Measurements from ENCODE around the gene LAMA5. TPM values are rescaled to one million over a fixed set of nuclear protein-coding genes. Genes with fewer than 3 reads are reported as not detected.

LAMA5 gene
- polyA plus RNA-seq, 1 of the 3 experiments (the other 2 are of a cell fraction): 27.2 TPM

DNA sequence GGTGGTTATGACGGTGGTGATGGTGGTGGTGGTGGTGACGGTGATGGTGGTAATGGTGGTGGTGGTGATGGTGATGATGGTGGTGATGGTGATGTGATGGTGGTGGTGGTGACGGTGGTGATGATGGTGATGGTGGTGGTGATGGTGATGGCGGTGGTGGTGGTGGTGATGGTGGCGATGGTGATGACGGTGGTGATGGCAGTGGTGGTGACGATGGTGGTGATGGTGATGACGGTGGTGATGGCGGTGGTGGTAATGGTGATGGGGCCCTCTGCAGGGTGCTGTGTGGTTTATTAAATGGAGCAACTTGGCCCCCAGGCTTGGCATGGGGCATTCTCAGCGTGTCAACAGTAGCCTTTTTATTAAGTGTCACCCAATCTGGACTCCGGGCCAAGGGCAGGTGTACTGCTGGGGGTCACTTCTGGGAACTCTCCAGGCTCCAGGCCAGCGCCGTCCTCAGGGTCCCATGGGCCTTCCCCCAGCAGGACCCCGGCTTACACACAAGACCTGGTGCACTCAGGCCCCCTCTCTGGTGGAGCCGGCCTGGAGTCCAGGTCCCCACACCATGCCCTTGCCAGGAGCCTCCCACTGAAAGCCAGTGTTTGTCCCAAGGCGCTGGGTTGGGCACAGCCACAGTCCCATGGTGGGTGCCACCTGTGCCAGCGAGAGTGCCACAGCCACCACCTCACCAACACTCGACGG lies 31.2 kb upstream of the LAMA5 start:
- H3K9me2 ChIP-seq: no peaks in the 10 kb centered on the region
- CTCF ChIA-PET: interaction anchor here (1.1 to 1.8 kb wide), 2 partner anchors 13 to 15 kb away, joined by 3 to 6 read pairs; no protein-coding TSS in a partner anchor
- WGBS (ENCODE audit: low lambda C conversion rate): 88% methylated on average over 15 of the region's 19 CpGs

DNA sequence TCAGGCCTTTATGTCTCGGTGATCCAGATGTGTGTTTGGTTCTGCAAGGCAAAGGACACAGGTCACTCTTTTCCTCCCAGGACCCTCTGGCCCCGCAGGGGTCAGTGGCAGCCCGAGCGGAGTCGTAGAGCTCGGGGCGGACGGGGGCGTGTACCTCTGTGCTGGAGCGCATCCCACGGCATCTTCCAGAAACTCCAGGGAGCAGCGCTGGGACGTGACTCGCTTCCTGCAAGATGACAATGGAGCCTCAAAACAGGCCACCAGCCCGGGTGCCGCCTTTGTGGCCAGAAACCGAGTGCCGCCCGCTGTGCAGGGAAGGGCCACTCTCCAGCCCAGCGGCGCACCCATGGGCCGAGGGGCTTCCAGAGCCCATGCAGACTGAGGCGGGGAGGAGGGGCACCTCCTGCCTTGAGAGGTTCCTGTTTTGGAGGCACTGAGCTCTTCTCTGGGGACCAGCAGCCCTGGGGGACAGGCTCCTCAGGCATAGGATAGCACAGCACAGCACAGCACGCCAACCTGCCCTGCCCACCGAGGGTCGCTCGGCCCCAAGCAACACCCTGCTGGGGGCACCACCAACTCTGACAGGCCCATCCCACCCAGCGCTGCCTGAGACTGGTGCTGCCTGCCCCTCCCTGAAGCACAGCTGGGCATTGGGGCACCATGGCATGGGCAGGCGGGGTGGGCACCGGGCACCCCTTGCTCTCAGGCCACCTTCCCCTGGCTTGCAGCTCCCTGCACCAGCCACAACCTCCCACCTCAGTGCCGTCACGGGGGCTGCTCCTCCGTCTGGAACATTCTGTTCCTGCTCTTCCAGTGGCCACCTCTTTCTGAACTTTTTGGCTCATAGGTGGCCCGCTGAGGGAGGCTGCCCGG lies 29.5 kb upstream of the LAMA5 start:
- CTCF ChIA-PET: interaction anchor here (0.6 to 1.8 kb wide), 3 partner anchors 9 to 78 kb away, joined by 3 to 6 read pairs (median 4); no protein-coding TSS in a partner anchor
- no peak for DNase-seq
- H3K27me3 ChIP-seq (ENCODE audit: insufficient read depth): no peaks in the 10 kb centered on the region
- TF ChIP-seq TAF1 (IDR thresholded peaks at IDR 0.05; ENCODE audit: borderline replicate concordance, low read depth, low read length) (no peak), SMC3 (IDR thresholded peaks at IDR 0.05; ENCODE audit: low read depth, low read length) (no peak), MXI1 (IDR thresholded peaks at IDR 0.05; ENCODE audit: low read depth, low read length) (no peak), TCF12 (IDR thresholded peaks at IDR 0.05) (no peak), FOXJ3 (CRISPR knock-in tag; IDR thresholded peaks at IDR 0.05) (no peak), EP300 (IDR thresholded peaks at IDR 0.05; ENCODE audit: borderline replicate concordance in 1 of 2, low read depth in 1 of 2, low read length in 1 of 2) (no peak), CHD2 (IDR thresholded peaks at IDR 0.05; ENCODE audit: low read length, partially characterized antibody) (no peak), MEF2A (IDR thresholded peaks at IDR 0.05; ENCODE audit: borderline replicate concordance, low read depth) (no peak), RCOR1 (IDR thresholded peaks at IDR 0.05; ENCODE audit: low read length) (no peak), GATA2 (CRISPR knock-in tag; IDR thresholded peaks at IDR 0.05) (no peak), FOSL2 (IDR thresholded peaks at IDR 0.05; ENCODE audit: borderline replicate concordance, low read depth) (no peak), JUND (IDR thresholded peaks at IDR 0.05) (no peak)
- TF ChIP-seq, protein P1, sequence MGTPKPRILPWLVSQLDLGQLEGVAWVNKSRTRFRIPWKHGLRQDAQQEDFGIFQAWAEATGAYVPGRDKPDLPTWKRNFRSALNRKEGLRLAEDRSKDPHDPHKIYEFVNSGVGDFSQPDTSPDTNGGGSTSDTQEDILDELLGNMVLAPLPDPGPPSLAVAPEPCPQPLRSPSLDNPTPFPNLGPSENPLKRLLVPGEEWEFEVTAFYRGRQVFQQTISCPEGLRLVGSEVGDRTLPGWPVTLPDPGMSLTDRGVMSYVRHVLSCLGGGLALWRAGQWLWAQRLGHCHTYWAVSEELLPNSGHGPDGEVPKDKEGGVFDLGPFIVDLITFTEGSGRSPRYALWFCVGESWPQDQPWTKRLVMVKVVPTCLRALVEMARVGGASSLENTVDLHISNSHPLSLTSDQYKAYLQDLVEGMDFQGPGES (IDR thresholded peaks at IDR 0.05; ENCODE audit: low read depth, low read length): no peak
- TF ChIP-seq, protein P2, sequence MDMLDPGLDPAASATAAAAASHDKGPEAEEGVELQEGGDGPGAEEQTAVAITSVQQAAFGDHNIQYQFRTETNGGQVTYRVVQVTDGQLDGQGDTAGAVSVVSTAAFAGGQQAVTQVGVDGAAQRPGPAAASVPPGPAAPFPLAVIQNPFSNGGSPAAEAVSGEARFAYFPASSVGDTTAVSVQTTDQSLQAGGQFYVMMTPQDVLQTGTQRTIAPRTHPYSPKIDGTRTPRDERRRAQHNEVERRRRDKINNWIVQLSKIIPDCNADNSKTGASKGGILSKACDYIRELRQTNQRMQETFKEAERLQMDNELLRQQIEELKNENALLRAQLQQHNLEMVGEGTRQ (IDR thresholded peaks at IDR 0.05; ENCODE audit: borderline replicate concordance, low read depth, low read length): no peak
- TF ChIP-seq, protein P3, sequence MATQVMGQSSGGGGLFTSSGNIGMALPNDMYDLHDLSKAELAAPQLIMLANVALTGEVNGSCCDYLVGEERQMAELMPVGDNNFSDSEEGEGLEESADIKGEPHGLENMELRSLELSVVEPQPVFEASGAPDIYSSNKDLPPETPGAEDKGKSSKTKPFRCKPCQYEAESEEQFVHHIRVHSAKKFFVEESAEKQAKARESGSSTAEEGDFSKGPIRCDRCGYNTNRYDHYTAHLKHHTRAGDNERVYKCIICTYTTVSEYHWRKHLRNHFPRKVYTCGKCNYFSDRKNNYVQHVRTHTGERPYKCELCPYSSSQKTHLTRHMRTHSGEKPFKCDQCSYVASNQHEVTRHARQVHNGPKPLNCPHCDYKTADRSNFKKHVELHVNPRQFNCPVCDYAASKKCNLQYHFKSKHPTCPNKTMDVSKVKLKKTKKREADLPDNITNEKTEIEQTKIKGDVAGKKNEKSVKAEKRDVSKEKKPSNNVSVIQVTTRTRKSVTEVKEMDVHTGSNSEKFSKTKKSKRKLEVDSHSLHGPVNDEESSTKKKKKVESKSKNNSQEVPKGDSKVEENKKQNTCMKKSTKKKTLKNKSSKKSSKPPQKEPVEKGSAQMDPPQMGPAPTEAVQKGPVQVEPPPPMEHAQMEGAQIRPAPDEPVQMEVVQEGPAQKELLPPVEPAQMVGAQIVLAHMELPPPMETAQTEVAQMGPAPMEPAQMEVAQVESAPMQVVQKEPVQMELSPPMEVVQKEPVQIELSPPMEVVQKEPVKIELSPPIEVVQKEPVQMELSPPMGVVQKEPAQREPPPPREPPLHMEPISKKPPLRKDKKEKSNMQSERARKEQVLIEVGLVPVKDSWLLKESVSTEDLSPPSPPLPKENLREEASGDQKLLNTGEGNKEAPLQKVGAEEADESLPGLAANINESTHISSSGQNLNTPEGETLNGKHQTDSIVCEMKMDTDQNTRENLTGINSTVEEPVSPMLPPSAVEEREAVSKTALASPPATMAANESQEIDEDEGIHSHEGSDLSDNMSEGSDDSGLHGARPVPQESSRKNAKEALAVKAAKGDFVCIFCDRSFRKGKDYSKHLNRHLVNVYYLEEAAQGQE (IDR thresholded peaks at IDR 0.05; ENCODE audit: low read depth, low read length): no peak
- TF ChIP-seq, protein P4, sequence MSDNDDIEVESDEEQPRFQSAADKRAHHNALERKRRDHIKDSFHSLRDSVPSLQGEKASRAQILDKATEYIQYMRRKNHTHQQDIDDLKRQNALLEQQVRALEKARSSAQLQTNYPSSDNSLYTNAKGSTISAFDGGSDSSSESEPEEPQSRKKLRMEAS (IDR thresholded peaks at IDR 0.05; ENCODE audit: low read depth): no peak

More for the DNA sequence above, 31.2 kb upstream of the LAMA5 start:
- POLR2A ChIA-PET: no interaction called here
- TF ChIP-seq GABPA (IDR thresholded peaks at IDR 0.05; ENCODE audit: low read depth) (no peak), SIN3A (IDR thresholded peaks at IDR 0.05; ENCODE audit: borderline replicate concordance, low read depth, low read length) (no peak), NRF1 (IDR thresholded peaks at IDR 0.05; ENCODE audit: low read depth, low read length) (no peak), POLR2AphosphoS5 (IDR thresholded peaks at IDR 0.05; ENCODE audit: low read depth, low read length) (no peak), EZH2phosphoT487 (IDR thresholded peaks at IDR 0.05; ENCODE audit: borderline replicate concordance, low read depth) (no peak), ELF1 (IDR thresholded peaks at IDR 0.05) (no peak), MEF2A (IDR thresholded peaks at IDR 0.05; ENCODE audit: borderline replicate concordance, low read depth) (no peak), FOXJ3 (CRISPR knock-in tag; IDR thresholded peaks at IDR 0.05) (no peak), RAD21 (IDR thresholded peaks at IDR 0.05; ENCODE audit: low read length) (no peak), EP300 (IDR thresholded peaks at IDR 0.05; ENCODE audit: borderline replicate concordance in 1 of 2, low read depth in 1 of 2, low read length in 1 of 2) (no peak), RCOR1 (IDR thresholded peaks at IDR 0.05; ENCODE audit: low read length) (no peak)
- Histone ChIP-seq H3K79me2 (ENCODE audit: insufficient read depth) (no peaks in the 10 kb centered on the region), H3K27me3 (ENCODE audit: insufficient read depth) (no peaks in the 10 kb centered on the region), H4K20me1 (ENCODE audit: insufficient read depth) (no peaks in the 10 kb centered on the region), H3F3A (replicated peaks; ENCODE audit: insufficient read depth) (no peaks in the 10 kb centered on the region), H3K27ac (ENCODE audit: low read depth in 2 of 2, low read length in 1 of 2) (no peak overlapping the region), H3K4me3 (ENCODE audit: low read depth in 2 of 2, low read length in 1 of 2) (no peak overlapping the region), H3K9me3 (no peaks in the 10 kb centered on the region), H2AFZ (ENCODE audit: low read depth) (no peak overlapping the region), H3K4me2 (no peak overlapping the region), H3K9ac (no peak overlapping the region), H3K36me3 (replicated peaks in 1 of 2; ENCODE audit: control insufficient read depth in 1 of 2, insufficient read depth in 2 of 2, low read length in 1 of 2) (no peaks in the 10 kb centered on the region), H3K4me1 (ENCODE audit: control insufficient read depth in 1 of 2, insufficient read depth in 2 of 2, low read depth in 1 of 2, low read length in 1 of 2) (peaks cover 0 to 11% of the 10 kb centered on the region in 2 experiments; a peak in 1 of 4 replicates)
- no peak for DNase-seq

More for the DNA sequence above, 29.5 kb upstream of the LAMA5 start:
- Histone ChIP-seq H3K79me2 (ENCODE audit: insufficient read depth) (no peaks in the 10 kb centered on the region), H3K36me3 (replicated peaks in 1 of 2; ENCODE audit: control insufficient read depth in 1 of 2, insufficient read depth in 2 of 2, low read length in 1 of 2) (peaks cover 0 to under 1% of the 10 kb centered on the region in 2 experiments), H3K9ac (no peak overlapping the region), H3K27ac (ENCODE audit: low read depth in 2 of 2, low read length in 1 of 2) (no peak overlapping the region), H3F3A (replicated peaks; ENCODE audit: insufficient read depth) (no peaks in the 10 kb centered on the region), H3K4me2 (no peak overlapping the region), H3K4me3 (ENCODE audit: low read depth in 2 of 2, low read length in 1 of 2) (no peak overlapping the region), H3K4me1 (ENCODE audit: control insufficient read depth in 1 of 2, insufficient read depth in 2 of 2, low read depth in 1 of 2, low read length in 1 of 2) (no peaks in the 10 kb centered on the region), H4K20me1 (ENCODE audit: insufficient read depth) (no peaks in the 10 kb centered on the region), H3K9me3 (no peaks in the 10 kb centered on the region), H3K9me2 (no peaks in the 10 kb centered on the region), H2AFZ (ENCODE audit: low read depth) (no peak overlapping the region)
- POLR2A ChIA-PET: no interaction called here
- WGBS (ENCODE audit: low lambda C conversion rate): 94% methylated on average over 25 of the region's 35 CpGs
